Breast epithelium (tissue), 4 donors: ENCODE results near the gene LRRC4C. TPM values are rescaled to one million over a fixed set of nuclear protein-coding genes. Genes with fewer than 3 reads are reported as not detected.
A peak's percentile ranks its signal among the peaks of the same experiment; 100 is the strongest.

Experiments used
- DNase-seq, 2 donors: peaks; one replicate each; pipeline ENCODE4 v3.0.0-alpha.2; 2019; ENCODE audit warnings: low spot score in 2 of 2
- H3K27ac ChIP-seq, 2 donors: fragments of 200-600 bp; sonication (generic) in 1 of 2; one replicate each; pipeline ENCODE4 v1.5.1; 2016 to 2019; ENCODE audit warnings: mild to moderate bottlenecking in 1 of 2
- H3K27me3 ChIP-seq, 2 donors: fragments of 200-600 bp; sonication (generic) in 1 of 2; one replicate each; pipeline versions ENCODE4 v1.5.1 to v1.6.0; 2017 to 2019; ENCODE audit warnings: control low read depth in 1 of 2, mild to moderate bottlenecking in 1 of 2
- H3K36me3 ChIP-seq: fragments of 200-600 bp; one replicate; pipeline ENCODE4 v1.5.1; 2019
- H3K4me1 ChIP-seq, 2 donors: fragments of 200-600 bp; sonication (generic); one replicate each; pipeline ENCODE4 v1.5.1; 2016 to 2019; ENCODE audit warnings: control low read depth in 1 of 2
- H3K4me3 ChIP-seq, 3 donors: fragments of 200-600 bp; sonication (generic); 1 replicate in 2 of 3; 2 replicates in 1 of 3; pipeline ENCODE4 v1.5.1; 2016 to 2019; ENCODE audit warnings: mild to moderate bottlenecking in 3 of 3, moderate library complexity in 2 of 3
- H3K9me3 ChIP-seq, 2 donors: fragments of 200-600 bp; sonication (generic) in 1 of 2; one replicate each; pipeline ENCODE4 v1.5.1; 2016 to 2019; ENCODE audit warnings: control low read depth in 1 of 2
- POLR2A ChIP-seq: fragments of 450-650 bp; IDR thresholded peaks from one replicate; pipeline ENCODE4 v1.6.1; 2016; ENCODE audit warnings: antibody characterized with exemption, mild to moderate bottlenecking, moderate library complexity
- POLR2AphosphoS5 ChIP-seq, 3 donors: sonication (generic); formaldehyde crosslinking; IDR thresholded peaks; one replicate each; pipeline ENCODE4 v1.6.1; 2017; ENCODE audit warnings: antibody characterized with exemption in 3 of 3
- intact Hi-C: fragments of 100-400 bp; cut with DNase I; formaldehyde crosslinking; loops from one replicate; pipeline ENCODE4 v1.15.1; 2023; ENCODE audit warnings: low total_unique reads
- total RNA-seq, 3 donors: library from RNA; depleted of rRNA; stranded (reverse); fragments of >200 nt; gene quantifications; one replicate each; pipeline ENCODE4 v1.1.0, GENCODE V29; 2016
- TF ChIP-seq, protein P1 (sequence below), 3 donors: fragments of 450-650 bp; IDR thresholded peaks; one replicate each; pipeline ENCODE4 v1.5.1; 2016 to 2017; ENCODE audit warnings: antibody characterized with exemption in 3 of 3, mild to moderate bottlenecking in 3 of 3, moderate library complexity in 3 of 3

The LRRC4C gene
- total RNA-seq, 3 donors from 2014 or later: 2.9 to 15.4 (median 6.6) TPM

DNA sequence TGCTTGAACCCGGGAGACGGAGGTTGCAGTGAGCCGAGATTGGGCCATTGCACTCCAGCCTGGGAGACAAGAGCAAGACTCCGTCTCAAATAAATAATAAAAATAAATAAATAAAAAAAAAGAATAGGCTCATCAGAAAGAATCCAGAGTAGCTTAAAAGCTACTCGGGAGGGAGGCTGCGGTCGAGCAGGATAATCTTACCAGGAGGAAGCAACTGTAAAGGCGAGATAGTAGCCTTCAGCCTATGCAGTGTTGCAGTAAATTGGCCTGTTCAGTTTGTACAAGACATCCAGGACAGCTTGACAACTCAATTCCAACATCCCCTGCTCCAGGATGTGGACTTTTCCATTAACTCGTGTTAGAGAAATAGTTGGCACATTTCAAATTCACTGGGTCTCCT, 1164.7 kb downstream of the LRRC4C start:
- Histone ChIP-seq H3K4me1 (no peaks in the 10 kb centered on the region), H3K36me3 (no peaks in the 10 kb centered on the region), H3K27ac (no peak overlapping the region), H3K4me3 (no peak overlapping the region), H3K27me3 (no peaks in the 10 kb centered on the region), H3K9me3 (no peaks in the 10 kb centered on the region)
- no peak for DNase-seq
- TF ChIP-seq POLR2AphosphoS5 (IDR thresholded peaks at IDR 0.05): no peak
- TF ChIP-seq, protein P1, sequence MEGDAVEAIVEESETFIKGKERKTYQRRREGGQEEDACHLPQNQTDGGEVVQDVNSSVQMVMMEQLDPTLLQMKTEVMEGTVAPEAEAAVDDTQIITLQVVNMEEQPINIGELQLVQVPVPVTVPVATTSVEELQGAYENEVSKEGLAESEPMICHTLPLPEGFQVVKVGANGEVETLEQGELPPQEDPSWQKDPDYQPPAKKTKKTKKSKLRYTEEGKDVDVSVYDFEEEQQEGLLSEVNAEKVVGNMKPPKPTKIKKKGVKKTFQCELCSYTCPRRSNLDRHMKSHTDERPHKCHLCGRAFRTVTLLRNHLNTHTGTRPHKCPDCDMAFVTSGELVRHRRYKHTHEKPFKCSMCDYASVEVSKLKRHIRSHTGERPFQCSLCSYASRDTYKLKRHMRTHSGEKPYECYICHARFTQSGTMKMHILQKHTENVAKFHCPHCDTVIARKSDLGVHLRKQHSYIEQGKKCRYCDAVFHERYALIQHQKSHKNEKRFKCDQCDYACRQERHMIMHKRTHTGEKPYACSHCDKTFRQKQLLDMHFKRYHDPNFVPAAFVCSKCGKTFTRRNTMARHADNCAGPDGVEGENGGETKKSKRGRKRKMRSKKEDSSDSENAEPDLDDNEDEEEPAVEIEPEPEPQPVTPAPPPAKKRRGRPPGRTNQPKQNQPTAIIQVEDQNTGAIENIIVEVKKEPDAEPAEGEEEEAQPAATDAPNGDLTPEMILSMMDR (IDR thresholded peaks at IDR 0.05): no peak
- TF ChIP-seq POLR2A: no peak
- intact Hi-C loops: no loop called here

DNA sequence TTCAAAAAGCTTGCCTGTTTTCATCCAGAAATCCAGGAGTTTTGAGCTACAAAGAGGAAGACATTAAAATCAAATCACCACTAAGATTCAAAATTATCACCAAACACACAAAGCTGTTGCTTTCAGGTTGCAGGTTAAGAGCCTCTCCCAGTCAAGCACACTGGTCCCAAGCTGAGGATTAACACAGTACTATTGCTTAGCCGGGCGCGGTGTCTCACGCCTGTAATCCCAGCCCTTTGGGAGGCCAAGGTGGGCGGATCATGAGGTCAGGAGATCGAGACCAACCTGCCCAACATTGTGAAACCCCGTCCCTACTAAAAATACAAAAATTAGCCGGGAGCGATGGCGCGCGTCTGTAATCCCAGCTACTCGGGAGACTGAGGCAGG, 1165.1 kb downstream of the LRRC4C start:
- H3K27ac ChIP-seq: no peak overlapping the region
- no peaks in the 10 kb centered on the region for H3K27me3 ChIP-seq
- no peak for DNase-seq
- no peaks in the 10 kb centered on the region for H3K9me3 ChIP-seq
- H3K4me3 ChIP-seq: peak overlapping the region in 2 of 3 donors; percentile 61 to 77
- H3K36me3 ChIP-seq: no peaks in the 10 kb centered on the region
- TF ChIP-seq POLR2A: no peak
- no peaks in the 10 kb centered on the region for H3K4me1 ChIP-seq
- intact Hi-C loops: no loop called here

DNA sequence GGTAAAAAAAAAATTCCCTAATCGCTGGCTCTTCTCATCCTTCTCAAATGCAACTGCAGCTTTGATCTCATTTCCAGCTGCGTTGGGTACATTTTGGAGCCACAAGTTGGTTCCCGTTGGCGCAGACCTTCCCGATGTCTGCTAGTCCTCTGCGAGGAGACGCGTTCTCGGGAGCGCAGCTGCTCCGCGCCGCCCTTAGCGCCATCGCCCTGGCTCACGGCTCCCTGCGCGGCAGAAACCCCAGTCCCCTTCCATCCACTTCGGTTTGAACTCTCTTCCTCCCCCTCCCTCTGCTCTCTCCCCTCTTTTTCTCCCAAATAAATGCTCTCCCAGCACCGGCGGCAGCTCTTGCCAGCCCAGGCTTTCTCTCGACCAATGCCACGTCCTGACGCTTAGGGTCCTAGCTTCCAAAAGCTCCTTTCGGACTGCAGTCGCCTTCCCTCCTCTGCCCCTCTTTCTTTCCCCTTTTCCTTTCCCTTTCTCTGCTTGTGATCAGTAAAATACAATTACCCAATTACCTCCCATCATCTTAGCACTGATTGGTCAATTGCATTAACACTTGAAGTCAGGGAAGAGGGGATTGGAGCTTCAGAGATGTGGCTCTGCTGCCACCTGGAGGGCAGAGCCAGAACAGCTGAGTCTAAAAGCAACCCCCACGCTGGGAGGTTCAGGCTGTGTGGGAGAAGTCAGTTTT, 1165.7 kb downstream of the LRRC4C start:
- intact Hi-C loops: no loop called here
- peak; percentile 58 to 72 for DNase-seq
- no peaks in the 10 kb centered on the region for H3K9me3 ChIP-seq
- H3K4me3 ChIP-seq: peak overlapping the region; percentile 54 to 77 (median 61)
- no peaks in the 10 kb centered on the region for H3K4me1 ChIP-seq
- TF ChIP-seq, protein P1 (IDR thresholded peaks at IDR 0.05): peak; percentile 82 to 93 (median 87)
- TF ChIP-seq POLR2A (peak; percentile 18), POLR2AphosphoS5 (IDR thresholded peaks at IDR 0.05) (peak in 1 of 3 donors; percentile 77)
- H3K36me3 ChIP-seq: no peaks in the 10 kb centered on the region
- H3K27me3 ChIP-seq: no peaks in the 10 kb centered on the region
- peak overlapping the region; percentile 81 to 86 for H3K27ac ChIP-seq

DNA sequence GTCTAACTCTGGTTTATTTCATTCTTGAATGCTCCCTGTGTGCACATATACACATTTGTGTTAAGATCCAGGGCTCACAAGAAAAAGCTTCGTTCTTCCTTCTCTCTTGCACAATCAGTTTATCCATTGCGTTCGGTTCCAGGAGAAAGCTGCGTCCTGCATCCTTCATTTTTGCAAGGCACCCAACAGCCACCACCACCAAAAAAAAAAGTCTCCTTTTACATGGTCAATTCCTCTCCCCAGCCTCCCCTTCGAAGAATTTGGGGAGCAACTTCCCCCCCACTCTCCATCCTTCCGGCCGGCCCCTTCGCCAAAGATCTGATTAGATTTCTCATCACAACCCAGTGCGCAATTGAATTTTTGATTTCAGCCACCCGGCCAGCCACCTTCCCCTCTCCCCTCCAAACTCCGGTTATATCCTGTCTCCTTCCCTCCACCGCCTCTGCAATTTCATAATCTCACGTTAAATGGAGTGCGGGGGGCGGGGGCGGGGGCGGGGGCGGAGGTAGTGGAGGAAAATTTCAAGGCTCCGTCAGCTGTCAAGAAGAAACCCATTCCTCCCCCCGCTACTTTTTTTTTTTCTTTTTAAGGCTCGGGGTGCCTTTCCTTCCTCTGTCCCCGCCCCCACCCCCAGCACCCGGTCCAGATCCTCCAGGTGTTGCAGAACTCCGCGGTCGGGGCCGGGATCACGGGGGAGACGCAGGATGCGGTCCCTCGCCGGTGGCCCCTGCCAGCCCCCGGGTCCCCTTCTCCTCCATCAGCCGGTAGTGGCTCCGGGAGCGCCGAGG, 1166.5 kb downstream of the LRRC4C start:
- Histone ChIP-seq H3K27me3 (no peaks in the 10 kb centered on the region), H3K36me3 (no peaks in the 10 kb centered on the region), H3K4me3 (peak overlapping the region; percentile 54 to 77 (median 61)), H3K27ac (peak overlapping the region; percentile 52 to 81), H3K4me1 (no peaks in the 10 kb centered on the region), H3K9me3 (no peaks in the 10 kb centered on the region)
- TF ChIP-seq POLR2A (no peak), POLR2AphosphoS5 (IDR thresholded peaks at IDR 0.05) (no peak)
- TF ChIP-seq, protein P1 (IDR thresholded peaks at IDR 0.05): no peak
- intact Hi-C loops: no loop called here
- DNase-seq: no peak

- Histone ChIP-seq H3K4me3 (peak overlapping the region; percentile 5 to 77 (median 61)), H3K4me1 (no peaks in the 10 kb centered on the region), H3K36me3 (no peaks in the 10 kb centered on the region), H3K9me3 (no peaks in the 10 kb centered on the region), H3K27ac (no peak overlapping the region), H3K27me3 (no peaks in the 10 kb centered on the region)
- TF ChIP-seq POLR2AphosphoS5 (IDR thresholded peaks at IDR 0.05): no peak
- TF ChIP-seq POLR2A: no peak
- TF ChIP-seq, protein P1 (IDR thresholded peaks at IDR 0.05): no peak
- intact Hi-C loops: no loop called here
- DNase-seq: no peak
These were observed 1167.7 kb downstream of the LRRC4C start for GRCh38 chr11:40291741-40292140.
